ENCODE data around the gene SPO11.

The SPO11 gene

DNA sequence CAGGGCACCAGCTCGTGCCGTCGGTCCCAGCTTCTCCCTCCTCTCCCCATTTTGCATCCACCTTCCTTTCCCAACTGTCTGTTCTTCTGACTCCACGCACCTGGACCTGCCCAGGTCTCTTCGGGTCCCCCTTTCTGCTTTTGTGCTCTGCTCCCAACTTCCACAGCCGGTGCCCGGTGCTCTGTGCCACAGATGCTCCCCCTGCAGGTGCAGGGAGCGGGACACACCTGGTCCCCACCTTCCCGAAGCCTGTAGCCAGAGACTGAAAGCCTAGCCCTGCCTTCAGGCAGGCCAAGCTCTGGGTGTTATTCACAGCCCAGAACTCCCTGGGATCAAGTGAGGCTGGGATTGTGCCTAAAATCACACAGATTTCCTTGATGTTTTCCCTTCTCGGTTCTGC is 38.6 kb upstream of the SPO11 start:
- DNase-seq: no peak
- no peak overlapping the region for H3K27ac ChIP-seq

DNA sequence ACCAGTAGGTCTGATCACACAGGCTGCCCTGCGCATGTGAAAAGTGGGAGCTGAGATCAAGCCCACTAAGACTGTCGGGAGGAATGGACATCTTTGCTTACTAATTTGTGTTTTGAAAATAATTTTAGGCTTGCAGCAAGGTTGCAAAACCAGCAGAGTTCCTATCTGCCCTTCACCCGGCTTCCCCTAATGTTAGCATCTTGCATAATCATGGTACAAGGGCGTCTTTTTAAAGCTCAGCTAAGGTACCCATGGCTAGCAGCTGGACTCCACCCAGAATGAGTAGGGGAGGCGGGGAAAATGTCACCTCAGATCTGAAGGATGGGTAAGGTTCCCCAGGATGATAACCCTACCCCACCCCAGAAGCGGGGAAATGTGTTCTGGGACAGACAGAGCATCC is 37.9 kb upstream of the SPO11 start:
- no peak overlapping the region for H3K4me3 ChIP-seq
- H3K27ac ChIP-seq: no peak overlapping the region
- intact Hi-C loops (cut with DNase I; ENCODE audit: low total_unique reads): no loop called here
- peaks cover 0 to 66% of the 10 kb centered on the region in 2 donors for H3K27me3 ChIP-seq
- TF ChIP-seq, protein P1, sequence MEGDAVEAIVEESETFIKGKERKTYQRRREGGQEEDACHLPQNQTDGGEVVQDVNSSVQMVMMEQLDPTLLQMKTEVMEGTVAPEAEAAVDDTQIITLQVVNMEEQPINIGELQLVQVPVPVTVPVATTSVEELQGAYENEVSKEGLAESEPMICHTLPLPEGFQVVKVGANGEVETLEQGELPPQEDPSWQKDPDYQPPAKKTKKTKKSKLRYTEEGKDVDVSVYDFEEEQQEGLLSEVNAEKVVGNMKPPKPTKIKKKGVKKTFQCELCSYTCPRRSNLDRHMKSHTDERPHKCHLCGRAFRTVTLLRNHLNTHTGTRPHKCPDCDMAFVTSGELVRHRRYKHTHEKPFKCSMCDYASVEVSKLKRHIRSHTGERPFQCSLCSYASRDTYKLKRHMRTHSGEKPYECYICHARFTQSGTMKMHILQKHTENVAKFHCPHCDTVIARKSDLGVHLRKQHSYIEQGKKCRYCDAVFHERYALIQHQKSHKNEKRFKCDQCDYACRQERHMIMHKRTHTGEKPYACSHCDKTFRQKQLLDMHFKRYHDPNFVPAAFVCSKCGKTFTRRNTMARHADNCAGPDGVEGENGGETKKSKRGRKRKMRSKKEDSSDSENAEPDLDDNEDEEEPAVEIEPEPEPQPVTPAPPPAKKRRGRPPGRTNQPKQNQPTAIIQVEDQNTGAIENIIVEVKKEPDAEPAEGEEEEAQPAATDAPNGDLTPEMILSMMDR (IDR thresholded peaks at IDR 0.05): no peak
- no peak for DNase-seq
- H3K9me3 ChIP-seq: no peaks in the 10 kb centered on the region
- H3K36me3 ChIP-seq: no peaks in the 10 kb centered on the region
- H3K4me1 ChIP-seq: no peaks in the 10 kb centered on the region

More for the DNA sequence above, 38.6 kb upstream of the SPO11 start:
- H3K4me1 ChIP-seq: no peaks in the 10 kb centered on the region
- H3K9me3 ChIP-seq: no peaks in the 10 kb centered on the region
- intact Hi-C loops (cut with DNase I; ENCODE audit: low total_unique reads): no loop called here
- H3K36me3 ChIP-seq: no peaks in the 10 kb centered on the region
- TF ChIP-seq, protein P1 (IDR thresholded peaks at IDR 0.05): no peak
- H3K4me3 ChIP-seq: no peak overlapping the region
- H3K27me3 ChIP-seq: peaks cover 0 to 72% of the 10 kb centered on the region in 2 donors

DNA sequence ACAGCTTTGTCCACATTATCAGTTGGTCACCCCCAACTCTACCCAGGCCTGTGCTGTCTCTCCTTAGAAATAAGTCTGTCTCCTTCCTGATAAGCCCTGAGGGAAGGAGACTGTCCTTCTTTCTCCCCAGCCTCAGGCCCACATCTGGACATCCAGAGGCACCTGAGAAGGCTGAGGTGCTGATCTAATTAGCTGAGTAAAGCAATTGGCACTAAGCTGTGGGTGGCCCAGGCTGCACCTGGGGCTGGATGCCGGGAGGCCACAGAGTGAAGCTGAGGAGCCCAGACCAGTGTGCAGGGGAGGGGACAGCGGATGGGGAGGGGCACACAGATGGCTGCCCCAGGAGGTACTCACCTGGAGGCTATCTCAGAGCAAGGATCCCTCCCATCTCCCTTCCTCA is 37.0 kb upstream of the SPO11 start:
- H3K4me3 ChIP-seq: no peak overlapping the region
- no peaks in the 10 kb centered on the region for H3K9me3 ChIP-seq
- H3K27ac ChIP-seq: no peak overlapping the region
- DNase-seq: no peak
- no peaks in the 10 kb centered on the region for H3K4me1 ChIP-seq
- TF ChIP-seq, protein P1 (IDR thresholded peaks at IDR 0.05): no peak
- H3K36me3 ChIP-seq: no peaks in the 10 kb centered on the region
- H3K27me3 ChIP-seq: peaks cover 0 to 56% of the 10 kb centered on the region in 2 donors
- intact Hi-C loops (cut with DNase I; ENCODE audit: low total_unique reads): no loop called here

DNA sequence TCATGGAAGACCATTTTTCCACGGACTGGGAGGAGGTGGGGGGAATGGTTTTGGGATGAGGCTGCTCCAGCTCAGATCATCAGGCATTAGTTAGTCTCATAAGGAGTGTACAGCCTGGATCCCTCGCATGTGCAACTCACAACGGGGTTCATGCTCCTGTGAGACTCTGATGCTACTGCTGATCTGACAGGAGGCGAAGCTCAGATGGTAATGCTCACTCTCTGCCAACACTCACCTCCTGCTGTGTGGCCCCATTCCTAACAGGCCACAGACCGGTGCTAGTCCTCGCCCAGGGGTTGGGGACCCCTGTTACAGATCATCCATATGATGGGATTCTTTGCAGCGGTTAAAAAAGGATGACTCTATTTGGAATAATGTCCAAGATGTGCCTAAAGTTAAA is 35.6 kb upstream of the SPO11 start:
- H3K4me3 ChIP-seq: no peak overlapping the region
- intact Hi-C loops (cut with DNase I; ENCODE audit: low total_unique reads): no loop called here
- H3K9me3 ChIP-seq: no peaks in the 10 kb centered on the region
- TF ChIP-seq, protein P1 (IDR thresholded peaks at IDR 0.05): no peak
- H3K36me3 ChIP-seq: no peaks in the 10 kb centered on the region
- no peaks in the 10 kb centered on the region for H3K4me1 ChIP-seq
- H3K27me3 ChIP-seq: peaks cover 0 to 44% of the 10 kb centered on the region in 2 donors
- H3K27ac ChIP-seq: no peak overlapping the region
- no peak for DNase-seq

DNA sequence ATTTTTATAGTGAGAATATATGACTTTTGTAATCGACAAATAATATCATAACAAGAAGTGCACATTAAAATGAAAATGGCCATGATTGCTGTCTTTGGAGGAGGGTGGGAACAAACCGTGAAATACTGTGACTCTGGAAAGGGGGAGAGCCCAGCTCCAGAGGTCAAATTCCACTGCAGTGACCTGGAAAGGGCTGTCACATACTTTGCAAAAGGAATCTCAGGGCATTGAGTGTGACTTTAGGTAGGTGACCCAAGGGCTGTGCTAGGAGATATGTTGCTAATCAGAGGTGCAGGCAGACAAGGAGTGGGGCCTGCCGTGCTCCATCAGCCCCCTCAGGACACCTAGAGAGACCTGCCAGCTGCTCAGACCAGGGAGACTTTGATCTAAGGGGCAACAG is 35.1 kb upstream of the SPO11 start:
- no peak for DNase-seq
- Histone ChIP-seq H3K9me3 (no peaks in the 10 kb centered on the region), H3K4me3 (no peak overlapping the region), H3K36me3 (no peaks in the 10 kb centered on the region), H3K27me3 (peaks cover 0 to 39% of the 10 kb centered on the region in 2 donors), H3K27ac (no peak overlapping the region), H3K4me1 (no peaks in the 10 kb centered on the region)
- intact Hi-C loops (cut with DNase I; ENCODE audit: low total_unique reads): no loop called here
- TF ChIP-seq, protein P1 (IDR thresholded peaks at IDR 0.05): no peak

DNA sequence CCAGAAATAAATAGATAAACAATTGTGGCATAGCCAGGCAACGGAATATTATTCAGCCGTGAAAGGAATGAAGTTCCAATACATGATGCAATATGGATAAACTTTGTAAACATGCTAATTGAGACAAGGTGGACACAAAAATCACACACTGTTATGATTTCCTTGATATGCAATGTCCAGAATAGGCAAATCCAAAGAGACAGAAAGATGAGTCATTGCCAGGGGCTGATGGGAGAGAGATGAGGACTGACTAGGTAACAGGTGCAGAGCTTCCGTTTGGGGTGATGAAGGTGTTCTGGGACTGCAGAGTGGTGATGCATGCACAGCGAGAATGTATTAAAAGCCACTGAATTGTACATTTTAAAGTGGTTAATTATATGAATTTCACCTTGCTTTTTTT is 31.1 kb upstream of the SPO11 start:
- no peaks in the 10 kb centered on the region for H3K4me1 ChIP-seq
- H3K27me3 ChIP-seq: peaks cover 0 to 9% of the 10 kb centered on the region in 2 donors
- no peak overlapping the region for H3K4me3 ChIP-seq
- no peak overlapping the region for H3K27ac ChIP-seq
- no peak for DNase-seq
- TF ChIP-seq, protein P1 (IDR thresholded peaks at IDR 0.05): no peak
- no peaks in the 10 kb centered on the region for H3K36me3 ChIP-seq
- intact Hi-C loops (cut with DNase I; ENCODE audit: low total_unique reads): no loop called here
- no peaks in the 10 kb centered on the region for H3K9me3 ChIP-seq

Measured in tibial artery (tissue), 4 donors.